H1 (cell line): ENCODE results near the gene UBE4A. TPM values are rescaled to one million over a fixed set of nuclear protein-coding genes. Genes with fewer than 3 reads are reported as not detected.

Source experiments
- CTCF ChIA-PET: fragments of 300-600 bp; sonication (Branson Sonifier 250); formaldehyde crosslinking; loops from one replicate; lab custom pipeline; 2021; ENCODE audit not compliant: partially characterized antibody; lab: Charles Lee
- POLR2A ChIA-PET: fragments of 300-600 bp; sonication (Branson Sonifier 250); formaldehyde crosslinking; loops from one replicate; lab custom pipeline; 2021; ENCODE audit warnings: inconsistent platforms; ENCODE audit not compliant: partially characterized antibody; lab: Charles Lee
- DNase-seq, 2 experiments: peaks; one replicate each; pipeline versions ENCODE4 v3.0.0 to v3.0.0-alpha.2; 2010 to 2022; ENCODE audit warnings: low spot score in 2 of 2, low read depth in 1 of 2, mixed read lengths in 1 of 2
- FAIRE-seq: peaks from 2 replicates; lab custom pipeline; 2011; peaks lifted over from hg19 to GRCh38; lab: Jason Lieb, UNC
- H2AFZ ChIP-seq: 2 replicates; pipeline ENCODE4 v1.8.1; 2012; ENCODE audit warnings: low read length, inconsistent platforms
- H2AK5ac ChIP-seq: 2 replicates; pipeline ENCODE4 v1.6.1; 2013; ENCODE audit warnings: low read depth, low read length
- H2BK120ac ChIP-seq: replicated peaks from 2 replicates; pipeline ENCODE3; 2013; ENCODE audit warnings: low read depth, low read length, inconsistent platforms
- H2BK12ac ChIP-seq: 2 replicates; pipeline ENCODE4 v1.6.1; 2013; ENCODE audit warnings: low read depth, low read length
- H2BK15ac ChIP-seq: 2 replicates; pipeline ENCODE4 v1.6.1; 2013; ENCODE audit warnings: low read length
- H2BK20ac ChIP-seq: 2 replicates; pipeline ENCODE4 v1.6.1; 2013; ENCODE audit warnings: low read length
- H2BK5ac ChIP-seq: 2 replicates; pipeline ENCODE4 v1.6.1; 2013; ENCODE audit warnings: low read depth, low read length
- H3K14ac ChIP-seq: 2 replicates; pipeline ENCODE4 v1.6.1; 2013; ENCODE audit warnings: inconsistent platforms; ENCODE audit not compliant: insufficient read length
- H3K18ac ChIP-seq: 2 replicates; pipeline ENCODE4 v1.6.1; 2013; ENCODE audit warnings: low read length; ENCODE audit errors: extremely low read depth
- H3K23ac ChIP-seq: 2 replicates; pipeline ENCODE4 v1.6.1; 2013; ENCODE audit warnings: inconsistent platforms; ENCODE audit not compliant: insufficient read length
- H3K23me2 ChIP-seq: 2 replicates; pipeline ENCODE4 v1.6.1; 2013; ENCODE audit warnings: low read depth, low read length
- H3K27ac ChIP-seq: 2 replicates; pipeline ENCODE4 v1.6.1; 2011; ENCODE audit warnings: low read depth, low read length, inconsistent platforms
- H3K27me3 ChIP-seq, 4 experiments: replicated peaks in 1 of 4; 1 replicate in 1 of 4; 2 replicates in 3 of 4; pipeline versions ENCODE4 v1.6.1 to v1.8.1; 2011 to 2013; ENCODE audit warnings: low read length in 3 of 4, mild to moderate bottlenecking in 3 of 4, inconsistent platforms in 2 of 4, mixed read lengths in 2 of 4, moderate library complexity in 1 of 4; ENCODE audit not compliant: control insufficient read depth in 3 of 4, insufficient read depth in 3 of 4; ENCODE audit errors: extremely low read depth in 1 of 4
- H3K36me3 ChIP-seq, 4 experiments: 2 replicates each; pipeline versions ENCODE4 v1.6.1 to v1.8.1; 2011 to 2013; ENCODE audit warnings: mild to moderate bottlenecking in 4 of 4, low read length in 3 of 4, moderate library complexity in 2 of 4, control low read depth in 1 of 4, inconsistent platforms in 1 of 4; ENCODE audit not compliant: insufficient read depth in 4 of 4, control insufficient read depth in 2 of 4
- H3K4ac ChIP-seq: replicated peaks from 2 replicates; pipeline ENCODE3; 2013; ENCODE audit warnings: low read length, low read depth, mixed read lengths, inconsistent platforms; ENCODE audit not compliant: insufficient read length
- H3K4me1 ChIP-seq, 4 experiments: replicated peaks in 1 of 4; 1 replicate in 1 of 4; 2 replicates in 3 of 4; pipeline versions ENCODE4 v1.6.1 to v1.8.1; 2011 to 2013; ENCODE audit warnings: low read length in 3 of 4, inconsistent platforms in 2 of 4, mixed read lengths in 1 of 4; ENCODE audit not compliant: insufficient read depth in 4 of 4, control insufficient read depth in 3 of 4
- H3K4me2 ChIP-seq, 2 experiments: 2 replicates each; pipeline versions ENCODE4 v1.6.1 to v1.8.1; 2011 to 2013; ENCODE audit warnings: low read depth in 2 of 2, low read length in 2 of 2, control low read depth in 1 of 2, inconsistent platforms in 1 of 2, mild to moderate bottlenecking in 1 of 2; ENCODE audit not compliant: insufficient read depth in 1 of 2
- H3K4me3 ChIP-seq, 4 experiments: fragments of 200-600, 300-600 bp in 1 of 4; sonication (generic), shearing (Covaris generic), sonication (Bioruptor Twin) in 1 of 4; 2 replicates each; pipeline versions ENCODE4 v1.5.1 to v1.8.1; 2011 to 2016; ENCODE audit warnings: low read length in 4 of 4, low read depth in 3 of 4, control low read depth in 2 of 4, inconsistent platforms in 2 of 4, mild to moderate bottlenecking in 2 of 4, mixed read lengths in 1 of 4, moderate library complexity in 1 of 4; ENCODE audit not compliant: insufficient read depth in 2 of 4; ENCODE audit errors: extremely low read depth in 1 of 4
- H3K56ac ChIP-seq: replicated peaks from 2 replicates; pipeline ENCODE3; 2013; ENCODE audit warnings: low read depth, mild to moderate bottlenecking, mixed read lengths, low read length, inconsistent platforms; ENCODE audit not compliant: insufficient read length
- H3K79me1 ChIP-seq: 2 replicates; pipeline ENCODE4 v1.6.1; 2013; ENCODE audit warnings: low read depth, low read length, control low read depth
- H3K79me2 ChIP-seq, 2 experiments: 2 replicates each; pipeline versions ENCODE4 v1.6.1 to v1.8.1; 2012 to 2013; ENCODE audit warnings: low read length in 2 of 2, mild to moderate bottlenecking in 2 of 2, inconsistent platforms in 1 of 2; ENCODE audit not compliant: insufficient read depth in 2 of 2, control insufficient read depth in 1 of 2
- H3K9ac ChIP-seq, 4 experiments: replicated peaks in 1 of 4; 1 replicate in 1 of 4; 2 replicates in 3 of 4; pipeline versions ENCODE4 v1.6.1 to v1.8.1; 2011 to 2013; ENCODE audit warnings: low read depth in 3 of 4, low read length in 3 of 4, control low read depth in 2 of 4, mild to moderate bottlenecking in 2 of 4, moderate library complexity in 2 of 4, inconsistent platforms in 1 of 4; ENCODE audit errors: extremely low read depth in 1 of 4
- H3K9me3 ChIP-seq, 2 experiments: 2 replicates each; pipeline versions ENCODE4 v1.6.1 to v1.8.1; 2012 to 2013; ENCODE audit warnings: mild to moderate bottlenecking in 2 of 2, moderate library complexity in 2 of 2, control low read depth in 1 of 2, inconsistent platforms in 1 of 2, low read depth in 1 of 2, low read length in 1 of 2, mixed read lengths in 1 of 2; ENCODE audit not compliant: insufficient read depth in 2 of 2
- H4K20me1 ChIP-seq, 2 experiments: replicated peaks in 1 of 2; 2 replicates each; pipeline versions ENCODE3 to v1.8.1; 2011 to 2013; ENCODE audit warnings: inconsistent platforms in 2 of 2, low read length in 2 of 2, mild to moderate bottlenecking in 1 of 2; ENCODE audit not compliant: insufficient read depth in 2 of 2, control insufficient read depth in 1 of 2
- H4K5ac ChIP-seq: 2 replicates; pipeline ENCODE4 v1.6.1; 2013; ENCODE audit warnings: low read length, low read depth, mixed read lengths, inconsistent platforms; ENCODE audit not compliant: insufficient read length
- H4K8ac ChIP-seq: 2 replicates; pipeline ENCODE4 v1.8.0; 2013; ENCODE audit warnings: mild to moderate bottlenecking, moderate library complexity, low read length, inconsistent platforms; ENCODE audit not compliant: insufficient read depth; ENCODE audit errors: extremely low read depth
- H4K91ac ChIP-seq: replicated peaks from 2 replicates; pipeline ENCODE3; 2013; ENCODE audit warnings: low read length, mixed read lengths, inconsistent platforms; ENCODE audit not compliant: insufficient read length
- BACH1 ChIP-seq: IDR thresholded peaks from 2 replicates; pipeline ENCODE4 v1.6.1; 2012; ENCODE audit warnings: low read length, improper control_type of control experiment
- CTBP2 ChIP-seq: IDR thresholded peaks from 2 replicates; pipeline ENCODE4 v1.7.0; 2011; ENCODE audit warnings: borderline replicate concordance, mild to moderate bottlenecking, moderate library complexity, mixed read lengths, low read length; ENCODE audit not compliant: insufficient read depth, insufficient read length
- EZH2 ChIP-seq: fragments of 200-600 bp; sonication (generic); IDR thresholded peaks from 2 replicates; pipeline ENCODE4 v1.7.1; 2012; ENCODE audit warnings: low read depth, mild to moderate bottlenecking, moderate library complexity, low read length, inconsistent platforms; ENCODE audit not compliant: severe bottlenecking
- HDAC2 ChIP-seq, 2 experiments: fragments of 300-600 bp in 1 of 2; sonication (generic) in 1 of 2; IDR thresholded peaks; 2 replicates each; pipeline ENCODE4 v1.6.1; 2011 to 2012; ENCODE audit warnings: low read depth in 2 of 2, low read length in 2 of 2, mild to moderate bottlenecking in 2 of 2, moderate library complexity in 2 of 2, borderline replicate concordance in 1 of 2, inconsistent platforms in 1 of 2
- KDM1A ChIP-seq: fragments of 200-600, 300-600 bp; sonication (generic); IDR thresholded peaks from 2 replicates; pipeline ENCODE4 v1.7.1; 2016; ENCODE audit warnings: mild to moderate bottlenecking, low read length, borderline replicate concordance
- KDM4A ChIP-seq: IDR thresholded peaks from one replicate; pipeline ENCODE4 v1.7.1; 2012; ENCODE audit warnings: low read depth, mild to moderate bottlenecking, moderate library complexity, low read length, inconsistent platforms; ENCODE audit not compliant: severe bottlenecking
- NRF1 ChIP-seq: IDR thresholded peaks from 2 replicates; pipeline ENCODE4 v1.6.1; 2011; ENCODE audit warnings: mild to moderate bottlenecking, low read depth, low read length, improper control_type of control experiment
- RAD21 ChIP-seq, 2 experiments: IDR thresholded peaks in 1 of 2; conservative IDR thresholded peaks in 1 of 2; 2 replicates each; pipeline ENCODE4 v1.6.1; 2011; ENCODE audit warnings: low read depth in 2 of 2, low read length in 2 of 2, improper control_type of control experiment in 1 of 2, inconsistent platforms in 1 of 2, mild to moderate bottlenecking in 1 of 2, moderate library complexity in 1 of 2
- SP4 ChIP-seq: IDR thresholded peaks from 2 replicates; pipeline ENCODE4 v1.6.1; 2012; ENCODE audit warnings: low read length, inconsistent platforms
- SRF ChIP-seq: IDR thresholded peaks from 2 replicates; pipeline ENCODE4 v1.6.1; 2011; ENCODE audit warnings: mild to moderate bottlenecking, low read depth, low read length, moderate library complexity
- polyA plus RNA-seq, 7 experiments: library from polyadenylated mRNA; depleted of rRNA in 3 of 7; stranded (reverse) in 5 of 7; unstranded in 2 of 7; fragments of >200 nt in 5 of 7; fragments of 200-250 nt in 2 of 7; gene quantifications; 1 replicate in 5 of 7; 2 replicates in 1 of 7; 4 replicates in 1 of 7; pipeline versions ENCODE4 v1.2.1 to v1.2.3, GENCODE V29; 2011 to 2013; ENCODE audit warnings: missing spikeins in 2 of 7, mixed read lengths in 2 of 7
- total RNA-seq: library from RNA; stranded (reverse); fragmentation: NEBNext Ultra II Directional; extraction: Animal tissue kit (Norgen Biotek cat#: 25700); gene quantifications from 2 replicates; pipeline ENCODE4 v1.2.1, GENCODE V29; 2021
- TF ChIP-seq, protein P1 (sequence below): IDR thresholded peaks from 2 replicates; pipeline ENCODE4 v1.6.1; 2011; ENCODE audit warnings: low read length, improper control_type of control experiment
- TF ChIP-seq, protein P2 (sequence below): IDR thresholded peaks from 2 replicates; pipeline ENCODE4 v1.6.1; 2012; ENCODE audit warnings: inconsistent platforms

UBE4A gene
- total and polyA plus RNA-seq, 2 of the 8 experiments (the other 6 are each of a cell fraction or from before 2014, with no cell fraction given): 11.3 to 34.5 TPM

DNA sequence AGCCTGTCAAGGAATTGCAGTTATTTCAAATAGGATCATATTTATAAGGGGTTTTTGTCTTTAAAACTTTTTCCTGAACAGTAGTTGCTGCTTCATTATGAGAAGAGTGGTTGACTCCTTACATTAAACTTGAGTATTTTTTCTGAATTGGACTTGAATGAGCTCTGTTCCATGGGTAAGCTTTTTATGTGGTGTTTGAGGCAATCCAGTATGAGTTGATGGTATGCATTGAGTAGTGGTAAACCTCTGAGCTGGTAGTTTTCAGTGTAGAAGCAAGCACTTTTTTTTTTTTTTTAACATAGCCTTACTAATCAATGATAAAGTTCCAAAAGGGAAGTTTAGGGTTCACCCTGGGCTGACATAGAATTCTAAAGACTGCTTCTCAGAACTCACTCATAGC is 80.2 kb downstream of the UBE4A start:
- no peak for FAIRE-seq
- H3K23ac ChIP-seq: no peak overlapping the region
- H2BK20ac ChIP-seq: no peak overlapping the region
- H3K27ac ChIP-seq: no peak overlapping the region
- no peak overlapping the region for H4K8ac ChIP-seq
- no peak for TF ChIP-seq KDM4A
- TF ChIP-seq EZH2: no peak
- no peak for TF ChIP-seq SP4
- no peak for TF ChIP-seq KDM1A
- no peak for TF ChIP-seq HDAC2 (IDR thresholded peaks at IDR 0.05; ENCODE audit: borderline replicate concordance in 1 of 2, low read depth in 2 of 2, low read length in 2 of 2)
- no peak for TF ChIP-seq SRF
- TF ChIP-seq, protein P1, sequence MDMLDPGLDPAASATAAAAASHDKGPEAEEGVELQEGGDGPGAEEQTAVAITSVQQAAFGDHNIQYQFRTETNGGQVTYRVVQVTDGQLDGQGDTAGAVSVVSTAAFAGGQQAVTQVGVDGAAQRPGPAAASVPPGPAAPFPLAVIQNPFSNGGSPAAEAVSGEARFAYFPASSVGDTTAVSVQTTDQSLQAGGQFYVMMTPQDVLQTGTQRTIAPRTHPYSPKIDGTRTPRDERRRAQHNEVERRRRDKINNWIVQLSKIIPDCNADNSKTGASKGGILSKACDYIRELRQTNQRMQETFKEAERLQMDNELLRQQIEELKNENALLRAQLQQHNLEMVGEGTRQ: no peak
- TF ChIP-seq NRF1: no peak
- no peak for TF ChIP-seq RAD21 (IDR thresholded peaks at IDR 0.05 in 1 of 2, conservative IDR thresholded peaks at IDR 0.05 in 1 of 2; ENCODE audit: low read depth in 2 of 2, low read length in 2 of 2)
- no peak for TF ChIP-seq BACH1
- TF ChIP-seq, protein P2, sequence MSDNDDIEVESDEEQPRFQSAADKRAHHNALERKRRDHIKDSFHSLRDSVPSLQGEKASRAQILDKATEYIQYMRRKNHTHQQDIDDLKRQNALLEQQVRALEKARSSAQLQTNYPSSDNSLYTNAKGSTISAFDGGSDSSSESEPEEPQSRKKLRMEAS: no peak
- no peak for TF ChIP-seq CTBP2
- TF ChIP-seq, all 59 proteins: peak for 0
- no peak for DNase-seq
- Histone ChIP-seq H2BK15ac (no peak overlapping the region), H4K91ac (no peak overlapping the region), H2BK12ac (no peak overlapping the region), H3K4me2 (no peak overlapping the region; a peak in 2 of 4 replicates), H3K4me1 (peaks cover 0 to 12% (median 5%) of the 10 kb centered on the region in 4 experiments; a peak in 6 of 7 replicates), H3K9me3 (no peaks in the 10 kb centered on the region), H3K4ac (no peak overlapping the region), H2BK120ac (no peak overlapping the region), H2BK5ac (no peak overlapping the region), H3K27me3 (no peaks in the 10 kb centered on the region), H3K79me2 (peaks cover 32 to 81% of the 10 kb centered on the region in 2 experiments), H3K56ac (no peak overlapping the region), H3K79me1 (peaks cover 3% of the 10 kb centered on the region; the same call in 1 of the 2 replicates), H3K18ac (no peak overlapping the region), H3K23me2 (peaks cover 20% of the 10 kb centered on the region), H4K20me1 (peaks cover 37 to 38% of the 10 kb centered on the region in 2 experiments), H2AFZ (no peak overlapping the region), H3K14ac (no peak overlapping the region), H3K9ac (no peak overlapping the region), H3K36me3 (peaks cover 0 to 3% (median 0%) of the 10 kb centered on the region in 4 experiments; a peak in 1 of 8 replicates), H3K4me3 (0 out of 8 replicates have a peak overlapping the region, but pooled peaks of 1 of the 4 experiments have one; percentile 91), H2AK5ac (no peak overlapping the region), H4K5ac (no peak overlapping the region)
- ChIA-PET CTCF (interaction anchor here (0.6 kb wide), 2 partner anchors 73 to 1142 kb away, joined by 3 to 6 read pairs; no protein-coding TSS in a partner anchor), POLR2A (interaction anchor here (0.6 to 0.9 kb wide), 2 partner anchors 24 to 36 kb away, joined by 3 to 5 read pairs; no protein-coding TSS in a partner anchor)
